HG03097 (cell line): ENCODE measurements around the gene ADAMTS1.

Experiments
- ATAC-seq: cut with Tn5 transposase; IDR thresholded peaks from one replicate; pipeline ENCODE4 v1.9.1; 2021; ENCODE audit not compliant: unreplicated experiment, low FRiP score

ADAMTS1 gene

DNA sequence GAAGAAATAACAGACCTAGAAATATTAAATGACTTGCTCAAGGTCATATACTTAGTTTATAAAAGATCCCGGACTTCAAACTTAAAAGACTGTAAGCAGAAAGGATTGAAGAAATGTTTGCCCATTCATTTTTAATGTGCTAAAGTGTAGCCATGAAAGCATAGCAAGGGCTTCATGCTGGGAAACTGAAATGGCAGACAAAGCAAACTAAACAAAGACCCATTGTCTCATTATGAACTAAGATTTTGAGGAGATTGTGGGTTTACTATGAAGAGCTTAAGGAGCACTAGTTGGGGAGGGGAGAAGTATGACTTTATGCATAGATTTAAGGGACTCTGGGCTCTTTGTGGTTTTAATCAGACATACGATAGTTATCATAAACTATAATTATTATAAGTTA is 26.3 kb downstream of the ADAMTS1 start:
- ATAC-seq = no peak

DNA sequence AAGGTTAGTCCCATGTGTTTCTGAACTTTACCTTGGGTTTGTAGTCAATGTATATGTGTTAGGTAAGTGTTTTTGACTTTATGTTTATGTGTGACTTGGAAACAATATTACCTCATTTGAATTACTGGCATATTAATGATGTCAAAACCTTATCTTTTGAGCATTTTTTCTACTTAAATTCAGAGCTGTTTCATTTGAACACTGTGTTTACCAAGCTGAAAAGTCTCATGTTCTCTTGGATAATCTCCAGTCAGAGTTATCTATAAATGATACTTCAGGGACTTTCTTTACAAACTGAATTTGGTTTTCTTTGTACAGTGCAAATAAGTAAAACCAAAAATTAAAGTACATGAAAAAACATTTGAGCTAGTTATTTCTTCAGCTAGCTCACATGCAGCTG is 30.0 kb downstream of the ADAMTS1 start:
- ATAC-seq = no peak

DNA sequence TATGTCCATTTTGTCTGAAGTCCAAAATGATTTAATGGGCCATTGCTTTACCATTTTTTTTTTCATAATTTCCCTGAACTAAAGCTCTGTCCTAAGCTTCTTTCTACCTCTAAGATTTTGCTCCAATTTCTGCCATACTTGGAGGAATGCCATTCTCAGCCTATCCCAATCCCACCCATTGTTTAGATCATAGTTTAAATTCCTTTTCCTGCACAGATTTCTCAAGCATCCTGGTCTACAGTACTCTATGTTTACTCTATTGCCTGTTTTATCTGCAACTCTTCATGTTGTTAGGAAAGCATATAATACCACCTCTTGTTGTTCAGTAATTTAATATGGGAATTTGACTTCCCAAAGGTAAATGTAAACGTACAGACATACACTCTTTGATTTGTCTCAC is 30.8 kb downstream of the ADAMTS1 start:
- ATAC-seq = no peak

DNA sequence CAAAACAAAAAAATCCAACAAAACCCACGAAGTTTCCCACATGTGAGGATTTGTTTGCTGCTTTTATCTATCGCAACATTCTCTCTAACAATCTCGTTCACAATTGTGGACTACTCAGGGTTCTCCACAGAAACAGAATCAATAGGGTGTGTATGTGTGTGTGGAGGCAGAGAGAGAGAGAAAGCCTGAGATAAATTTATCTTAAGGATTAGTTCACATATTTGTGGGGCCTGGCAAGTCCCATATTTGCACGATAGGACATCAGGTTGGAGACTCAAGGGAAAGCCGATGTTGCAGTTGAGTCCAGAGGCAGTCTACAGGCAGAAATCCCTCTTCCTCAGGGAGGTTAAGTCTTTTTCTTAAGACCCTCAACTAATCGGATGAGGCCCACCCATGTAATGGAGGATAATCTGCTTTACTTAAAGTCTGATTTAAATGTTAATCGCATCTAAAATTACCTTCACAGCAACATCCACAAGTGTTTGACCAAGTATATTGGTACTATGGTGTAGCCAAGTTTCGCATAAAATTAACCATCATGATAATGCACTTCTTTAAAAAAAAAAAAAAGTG is 31.7 kb downstream of the ADAMTS1 start:
- ATAC-seq = no peak

DNA sequence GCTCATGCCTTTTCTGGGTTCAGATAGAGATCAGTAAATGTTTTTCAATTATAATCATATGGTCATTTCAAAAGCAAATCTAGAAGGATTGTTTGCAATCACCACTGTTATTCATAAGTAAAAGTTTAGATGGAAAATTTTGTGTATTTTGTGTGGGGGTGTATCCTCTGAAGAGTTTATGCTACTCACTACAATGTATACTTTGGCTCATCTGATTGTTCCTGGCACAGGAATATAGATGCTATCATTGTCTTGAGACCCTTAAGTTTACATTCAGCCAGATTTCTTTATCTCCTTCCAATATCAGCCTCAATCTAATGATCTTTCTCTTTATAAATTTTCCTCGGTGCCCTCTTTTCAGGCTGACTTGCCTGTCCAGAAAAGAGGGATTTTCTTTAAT is 33.0 kb downstream of the ADAMTS1 start:
- ATAC-seq = no peak

DNA sequence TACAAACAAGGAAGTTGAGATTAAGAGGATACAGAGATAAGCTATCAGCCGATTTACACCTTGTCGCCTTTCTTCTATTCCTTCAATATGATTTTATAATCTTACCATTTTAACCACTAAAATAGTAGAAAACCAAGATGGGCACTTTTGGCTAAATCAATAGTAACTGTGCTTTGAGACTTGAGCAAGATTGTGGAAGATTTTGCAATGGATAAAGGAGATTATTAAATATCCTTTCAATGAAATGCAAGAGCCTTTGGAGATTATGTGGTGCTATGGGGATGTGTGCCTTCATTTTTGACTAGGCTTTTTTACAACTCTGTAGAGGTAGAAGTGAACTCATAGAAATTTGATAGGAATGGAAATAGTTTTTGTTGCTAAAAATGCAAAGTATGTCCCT is 33.7 kb downstream of the ADAMTS1 start:
- ATAC-seq = no peak

DNA sequence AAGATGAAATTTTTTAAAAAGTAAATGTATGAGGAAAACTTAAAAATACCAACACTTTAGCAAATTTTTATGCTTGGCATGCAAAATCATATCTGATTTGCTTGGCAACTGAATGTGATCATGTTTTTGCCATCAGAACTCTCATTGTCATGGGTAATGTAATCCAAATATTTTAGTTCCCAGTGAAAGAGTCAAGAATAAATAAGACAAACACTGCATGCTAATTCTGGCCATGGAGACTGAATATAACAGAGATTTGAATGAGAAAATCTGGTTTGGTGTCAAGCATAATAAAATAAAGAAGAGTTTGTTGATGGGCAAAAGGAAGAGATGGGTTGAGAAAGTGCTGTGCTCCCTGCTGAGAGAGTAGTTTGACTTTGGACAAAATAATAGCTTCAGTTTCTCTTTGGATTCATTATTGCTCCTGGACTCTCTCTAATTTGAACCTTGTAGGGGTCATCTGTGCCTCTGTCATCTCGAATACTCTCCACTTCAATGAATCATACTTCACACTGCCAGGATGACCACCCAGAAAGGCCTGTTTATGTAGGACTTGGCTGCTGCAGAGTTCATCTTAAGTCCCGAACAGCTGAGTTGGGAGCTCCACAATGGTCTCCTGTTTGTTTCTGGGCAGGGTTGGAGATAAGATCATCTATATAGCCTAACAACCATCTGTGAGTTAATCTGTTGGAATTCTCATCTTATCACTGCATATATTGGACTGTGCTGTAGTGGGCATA is 34.4 kb downstream of the ADAMTS1 start:
- no peak for ATAC-seq

DNA sequence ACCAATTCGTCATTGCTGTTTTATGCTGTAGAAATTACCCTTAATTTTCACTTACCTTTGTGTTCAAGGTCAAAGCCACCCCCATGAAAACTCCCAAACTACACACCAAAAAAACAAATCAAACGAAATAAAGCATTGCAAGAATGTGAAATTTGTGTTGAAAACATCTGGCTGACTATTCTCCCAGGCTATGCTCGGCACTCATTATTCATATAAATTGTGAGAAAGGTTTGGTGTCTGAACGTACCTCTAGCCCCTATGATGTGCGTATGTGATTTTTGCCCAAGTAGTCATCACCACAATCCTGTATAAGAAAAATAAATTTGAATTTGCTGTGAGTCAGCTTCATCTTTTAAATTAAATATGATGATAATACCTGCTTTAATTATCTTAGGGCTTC is 34.9 kb downstream of the ADAMTS1 start:
- no peak for ATAC-seq

DNA sequence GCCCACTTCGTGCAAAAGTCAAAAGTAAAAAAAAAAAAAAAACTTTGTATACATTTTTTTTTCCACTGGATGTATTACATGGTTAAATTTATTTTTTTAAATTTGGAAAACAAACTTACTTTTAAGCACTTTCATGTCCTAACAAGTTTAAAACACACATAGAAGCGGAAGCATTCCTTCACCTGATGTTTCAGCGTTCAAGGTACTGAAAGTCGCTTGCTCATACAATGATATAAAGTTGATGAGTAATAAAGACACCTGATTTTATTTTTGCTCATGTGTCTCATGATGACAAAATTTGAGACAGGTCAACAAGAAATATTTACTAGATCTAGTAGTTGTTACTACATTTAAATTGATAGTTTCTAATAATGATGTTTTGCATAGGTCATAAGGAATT is 35.5 kb downstream of the ADAMTS1 start:
- no peak for ATAC-seq

DNA sequence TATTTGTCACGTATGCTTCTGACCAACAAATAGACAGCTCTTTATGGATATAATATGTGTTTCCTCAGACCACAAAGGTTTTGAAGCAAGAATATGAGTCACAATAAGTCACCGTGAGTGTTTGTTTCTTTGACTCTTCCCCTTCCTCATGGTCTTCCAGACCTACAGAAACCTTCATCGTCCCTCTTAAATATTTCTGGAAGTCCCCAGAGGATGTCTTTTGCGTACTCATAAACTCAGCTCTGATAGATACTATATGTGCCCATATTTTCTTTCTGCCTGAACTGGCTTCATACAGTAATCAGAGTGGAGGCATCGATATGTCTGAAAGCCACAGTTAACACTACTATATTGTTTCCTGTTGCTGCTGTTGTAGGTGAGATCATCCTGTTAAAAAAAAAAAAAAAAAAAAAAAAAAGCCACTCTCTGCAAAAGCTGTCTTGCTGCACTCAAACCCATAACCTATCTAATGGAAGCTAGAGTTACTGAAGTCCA is 38.4 kb downstream of the ADAMTS1 start:
- no peak for ATAC-seq

DNA sequence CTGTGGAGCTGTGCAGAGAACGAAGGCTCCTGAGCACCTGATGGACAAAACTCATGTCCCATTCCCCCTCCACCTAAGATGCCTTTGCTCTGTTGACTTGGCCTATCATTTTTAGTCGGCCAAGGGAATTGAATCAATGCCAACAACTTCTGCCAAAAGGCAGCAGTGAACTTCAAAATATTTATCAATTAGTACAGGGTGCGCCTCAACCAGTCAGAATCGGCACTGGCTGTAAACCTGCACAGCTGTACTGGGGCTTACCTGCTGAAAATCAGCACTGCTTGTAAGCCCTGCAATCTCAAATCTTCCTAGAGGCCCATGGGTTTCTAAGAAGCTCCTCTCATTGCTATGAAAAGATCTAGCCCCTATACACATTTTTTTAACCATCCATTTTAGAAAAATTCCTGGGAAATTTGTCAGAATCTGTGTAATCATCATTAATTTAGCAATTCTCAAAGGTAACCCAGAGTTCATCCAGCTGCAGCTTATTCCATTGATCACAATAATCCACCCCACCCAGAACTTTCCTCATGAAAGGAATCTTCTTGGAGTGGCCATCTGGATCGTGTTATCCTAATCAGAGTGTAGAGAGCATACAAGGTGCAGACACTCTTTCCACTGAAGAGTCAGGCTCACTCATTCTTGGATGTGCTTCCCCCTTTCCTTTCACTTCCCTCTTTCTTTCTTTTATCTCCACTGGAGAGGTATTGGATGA is 40.2 kb downstream of the ADAMTS1 start:
- no peak for ATAC-seq

DNA sequence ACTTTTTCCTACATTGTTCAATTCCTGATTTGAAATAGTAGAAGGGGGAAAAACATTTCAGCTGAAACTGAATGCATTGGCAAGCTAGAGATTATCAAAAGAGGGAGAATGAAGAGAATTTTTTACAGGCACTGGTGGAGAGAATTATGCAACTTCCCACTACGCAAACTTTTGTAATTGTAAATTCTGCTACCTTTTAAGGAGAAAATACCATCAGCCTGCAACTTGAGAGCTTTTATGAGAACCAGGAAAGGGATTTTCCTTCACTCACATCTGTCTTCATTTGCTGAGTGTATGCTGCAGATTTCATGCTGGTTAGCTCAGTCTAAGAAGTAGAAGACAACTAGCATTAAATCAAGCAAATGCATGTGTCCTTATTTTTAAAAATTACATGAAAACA is 43.7 kb downstream of the ADAMTS1 start:
- no peak for ATAC-seq

DNA sequence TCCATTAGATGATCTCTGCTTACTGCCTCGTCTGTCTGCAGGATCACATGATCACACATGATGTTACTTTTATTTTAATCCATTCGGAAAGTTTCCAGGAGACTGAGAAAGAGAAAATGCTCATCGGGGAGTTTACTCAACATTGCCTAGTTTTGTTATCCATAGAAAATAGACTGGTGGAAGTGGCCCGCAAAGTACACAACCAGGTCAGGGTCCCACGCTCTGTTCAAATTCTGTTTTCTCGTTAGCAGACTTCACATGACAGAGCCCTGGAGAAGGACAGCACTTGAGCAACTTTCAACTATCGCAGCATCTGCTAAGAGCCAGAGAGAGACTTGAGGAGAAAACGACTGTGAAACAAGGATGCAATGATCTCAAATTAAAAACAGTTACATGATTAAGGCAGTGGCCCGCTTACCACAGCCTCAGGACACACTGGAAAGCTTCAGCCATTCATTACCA is 44.2 kb downstream of the ADAMTS1 start:
- no peak for ATAC-seq

DNA sequence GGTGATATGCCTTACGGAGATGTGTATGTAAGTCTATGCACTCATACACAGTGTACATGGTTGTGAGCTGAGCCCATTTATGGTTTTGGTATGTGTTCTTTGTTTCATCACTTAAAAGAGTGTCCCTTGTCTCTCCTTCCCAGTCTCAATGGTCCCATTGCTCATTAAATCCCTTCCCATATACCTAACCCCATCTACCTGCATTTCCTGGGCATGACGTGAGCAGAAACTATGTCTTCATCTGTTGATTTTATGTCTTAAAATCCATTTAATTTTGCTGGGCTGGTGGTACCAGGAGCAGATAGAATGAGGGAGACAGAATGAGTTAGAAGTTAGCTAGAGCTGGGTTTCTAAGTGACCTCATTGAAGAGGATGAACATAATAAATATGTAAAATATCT is 44.8 kb downstream of the ADAMTS1 start:
- no peak for ATAC-seq

DNA sequence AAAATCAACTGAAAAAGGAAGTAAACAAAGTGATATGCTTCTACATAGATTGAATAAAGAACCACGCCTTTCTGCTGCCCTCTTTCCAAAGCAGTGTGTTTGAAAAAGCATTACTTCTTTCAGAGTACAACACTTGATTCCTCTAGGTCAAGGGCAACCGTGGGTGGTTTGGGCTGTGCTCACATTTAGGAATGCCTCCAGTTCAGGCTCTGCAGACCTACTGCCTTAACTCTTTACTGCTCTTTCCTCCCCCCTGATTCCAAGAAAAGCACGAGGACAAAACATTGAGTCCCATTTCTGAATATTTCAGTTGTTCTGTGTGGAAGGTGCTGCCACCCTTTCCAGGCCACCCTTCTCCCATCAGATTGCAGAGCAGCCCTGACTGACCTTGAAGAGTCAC is 45.2 kb downstream of the ADAMTS1 start:
- no peak for ATAC-seq

DNA sequence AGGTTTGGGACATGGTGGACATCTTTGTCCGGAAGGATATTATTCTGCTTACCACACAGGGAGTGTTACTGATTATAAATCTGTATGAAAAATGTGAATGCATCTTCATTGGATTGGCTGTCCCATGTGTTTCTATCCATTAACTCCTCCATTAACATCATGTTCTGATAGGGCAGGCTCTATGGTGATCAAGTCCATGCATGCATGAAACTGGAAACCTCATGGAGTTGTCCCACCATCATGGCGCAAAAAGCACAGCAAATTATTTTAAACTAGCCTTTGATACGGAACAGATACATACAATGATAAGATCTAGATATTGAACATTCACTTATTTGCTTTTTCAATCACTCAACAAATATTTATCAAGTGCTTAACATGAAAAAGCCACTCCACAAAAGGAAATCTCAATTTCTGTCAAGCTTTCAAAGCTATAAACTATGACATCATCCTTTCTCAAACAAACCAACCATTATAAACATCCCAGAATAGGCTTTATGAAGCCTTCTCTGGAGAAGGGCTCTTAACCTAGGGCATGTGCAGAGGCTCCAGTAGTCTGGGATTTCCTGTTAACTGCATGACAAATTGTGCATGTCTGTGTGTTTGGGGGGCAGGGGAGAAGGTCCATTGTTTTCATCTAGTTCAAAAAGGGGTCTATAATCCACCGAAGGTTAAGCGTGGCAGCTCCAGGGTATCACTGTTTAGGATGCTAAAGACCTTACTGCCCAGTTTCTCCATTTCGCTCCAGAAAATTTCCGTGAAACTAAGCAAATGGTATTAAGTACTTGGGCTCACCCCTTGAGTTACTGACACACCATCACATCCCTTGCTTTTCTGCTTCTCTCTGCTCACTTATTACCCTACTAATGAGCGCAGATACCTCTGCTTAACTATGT is 46.1 kb downstream of the ADAMTS1 start:
- ATAC-seq = no peak

DNA sequence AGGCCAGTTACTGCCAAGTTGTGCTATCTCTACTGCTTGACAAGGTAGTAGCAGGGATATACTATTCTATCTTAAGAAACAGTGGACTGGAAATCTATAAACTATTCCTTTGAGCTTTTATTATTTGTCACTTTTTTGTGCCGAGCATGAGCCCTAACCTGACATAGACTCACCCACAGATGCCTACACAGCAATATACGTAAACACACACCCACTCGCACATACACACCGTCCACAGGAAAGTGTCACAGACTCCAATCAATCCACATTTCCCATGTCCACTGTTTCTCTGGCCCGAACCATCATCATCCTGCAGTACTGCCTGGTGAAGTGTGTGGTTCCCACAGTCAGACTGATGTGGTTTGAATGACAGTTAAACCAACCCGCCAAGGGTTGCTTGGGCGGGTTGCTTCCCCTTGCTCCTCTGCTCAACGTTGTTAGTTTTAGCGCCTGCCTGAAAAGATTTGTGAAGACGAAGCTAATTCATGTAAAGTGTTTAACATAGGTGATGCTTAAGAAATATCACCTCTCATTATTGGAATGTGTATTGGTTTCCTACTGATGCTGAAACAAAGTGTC is 47.2 kb downstream of the ADAMTS1 start:
- ATAC-seq = no peak

DNA sequence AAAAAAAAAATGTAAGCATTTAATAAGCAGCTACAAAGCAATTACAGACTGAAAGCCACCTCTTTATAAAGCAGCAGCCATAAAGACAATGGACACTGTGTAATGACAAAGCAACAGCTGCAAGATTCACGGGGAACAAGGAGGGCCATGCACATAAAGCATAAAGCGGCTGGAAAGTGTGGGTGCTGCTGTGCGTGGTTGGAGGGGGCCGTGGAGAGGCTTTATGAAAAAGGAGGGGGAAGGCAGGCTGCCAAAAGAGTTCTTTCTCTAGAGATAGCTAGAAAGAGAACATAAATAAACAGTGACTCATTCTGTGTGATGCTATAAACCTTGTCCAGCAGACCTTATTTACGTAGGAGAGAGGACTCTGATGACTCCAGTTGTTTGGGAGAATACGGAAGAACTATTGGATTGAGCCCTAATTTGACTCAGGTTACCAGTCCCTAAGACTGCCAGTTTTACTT is 49.3 kb downstream of the ADAMTS1 start:
- ATAC-seq = no peak

DNA sequence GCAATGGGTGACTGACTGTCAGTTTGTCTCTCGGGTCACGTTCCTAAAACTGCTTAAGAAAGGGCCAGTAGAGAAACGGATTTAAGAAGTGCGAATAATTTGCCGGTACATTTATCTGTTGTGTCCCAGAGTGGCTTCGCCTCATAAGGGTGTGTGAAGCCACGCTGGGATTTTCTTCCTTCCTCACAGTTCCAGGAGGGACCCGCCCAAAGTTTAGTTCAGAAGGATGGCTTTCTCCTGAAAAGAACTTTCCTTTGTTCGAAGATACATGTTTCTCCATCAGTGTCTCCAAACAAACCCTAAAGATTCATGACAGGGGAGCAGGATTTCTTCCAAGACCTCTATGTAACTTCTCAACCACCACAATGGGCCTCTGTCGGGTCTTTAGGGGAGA is 49.8 kb downstream of the ADAMTS1 start:
- ATAC-seq = no peak
